NOMO-1 treated with DMSO at 0.1 percent for 48 hours (cell line): ENCODE measurements around the gene TTC33.
"Not testable (repeated sequence)": the region's sequence is repeated elsewhere in the genome, so short reads cannot be mapped to it uniquely, and the experiment has no call there.

Source experiments
- DNase-seq: peaks from one replicate; lab custom pipeline; 2025; ENCODE audit not compliant: unreplicated experiment; lab: John Stamatoyannopoulos, UW

The TTC33 gene

GRCh38 chr5:40654377-40654991, 101.3 kb downstream of the TTC33 start:
- DNase-seq: no peak

GRCh38 chr5:40653221-40654022, 102.3 kb downstream of the TTC33 start:
- no peak for DNase-seq

DNA sequence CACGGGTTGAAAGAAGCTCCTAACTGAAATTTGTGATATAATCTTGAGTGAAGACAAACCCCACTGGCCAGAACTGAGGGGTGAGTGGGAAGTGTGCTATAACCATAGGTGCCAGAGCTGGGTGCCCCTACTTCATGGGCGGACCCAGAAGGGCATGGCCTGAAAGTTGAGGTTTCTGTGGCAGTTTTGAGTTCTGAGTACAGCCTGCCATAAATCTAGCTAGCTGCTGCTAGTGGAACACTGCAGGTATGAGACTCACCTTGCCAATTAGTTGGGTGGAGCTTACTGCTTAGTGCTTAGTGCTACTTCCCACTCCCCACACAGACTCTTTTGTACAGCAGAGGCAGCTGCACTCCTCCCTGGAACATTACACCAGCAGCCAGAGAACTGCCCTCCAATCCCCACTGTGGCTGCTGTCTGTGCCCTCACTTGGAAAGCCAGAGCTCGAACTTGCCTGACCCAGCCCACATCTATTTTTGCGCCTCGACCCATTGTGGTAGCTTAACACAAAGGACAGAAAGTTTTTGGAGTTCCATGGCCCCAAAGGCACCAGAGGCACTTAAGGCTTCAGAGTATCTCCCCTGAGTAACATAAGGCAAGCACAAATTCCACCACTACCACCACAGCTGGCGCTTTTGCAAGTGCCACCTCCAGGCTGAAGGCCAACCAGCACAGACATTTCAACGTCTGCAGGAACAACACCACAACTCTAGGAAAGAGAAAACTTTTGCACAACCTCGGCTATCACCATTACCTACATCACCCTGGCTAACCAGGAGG, 103.1 kb downstream of the TTC33 start:
- DNase-seq: no peak

- no peak for DNase-seq
Measured at GRCh38 chr5:40651201-40651600, 104.6 kb downstream of the TTC33 start.

DNA sequence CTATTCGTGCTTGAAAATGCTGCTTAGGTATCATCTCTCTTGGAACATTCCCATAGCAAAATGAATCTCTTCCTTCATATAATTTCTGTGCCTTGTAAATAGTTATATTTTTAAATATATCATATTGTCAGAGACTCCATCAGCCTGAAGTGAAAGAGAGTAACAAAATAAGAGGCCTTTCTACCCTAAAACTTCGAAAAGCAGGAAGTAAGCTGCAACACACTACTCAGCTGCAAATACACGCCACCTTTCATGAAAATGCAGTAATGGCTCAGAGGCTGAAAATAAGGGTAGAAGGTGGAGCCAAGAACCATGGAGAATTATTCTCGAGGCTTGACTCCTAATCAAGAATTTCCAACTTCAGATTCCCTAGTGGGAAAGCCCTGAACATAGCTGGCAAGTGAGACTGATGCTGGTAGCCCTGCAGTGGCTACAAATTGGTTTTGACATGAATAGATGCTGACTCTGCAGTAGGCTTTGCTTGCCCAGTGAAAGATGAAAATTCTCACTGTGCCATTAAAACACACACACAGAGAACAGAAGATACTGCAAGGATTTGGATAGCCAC, 106.2 kb downstream of the TTC33 start:
- peak; percentile 85 for DNase-seq

GRCh38 chr5:40648150-40648549, 107.6 kb downstream of the TTC33 start:
- DNase-seq: no peak

DNA sequence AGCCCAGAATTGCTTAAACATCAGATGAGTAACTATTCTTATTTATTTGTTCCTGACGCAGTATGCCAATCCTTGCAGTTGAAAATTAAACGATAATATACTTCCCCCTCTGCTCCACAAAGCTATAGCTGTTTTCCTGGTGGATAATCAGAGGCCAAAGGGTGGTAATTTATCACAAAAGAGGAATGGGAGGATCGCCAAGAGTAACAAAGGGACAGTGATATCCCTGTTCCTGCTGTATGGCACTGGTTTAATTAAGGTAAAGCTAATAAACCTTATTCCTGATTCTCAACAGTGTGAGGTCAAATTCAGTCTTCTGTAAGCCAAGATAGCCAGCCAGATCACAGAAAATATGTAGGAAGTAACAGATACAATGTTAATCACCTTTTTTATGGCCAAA, 109.5 kb downstream of the TTC33 start:
- DNase-seq: no peak

GRCh38 chr5:40639531-40639930, 116.2 kb downstream of the TTC33 start:
- not testable (repeated sequence) for DNase-seq

DNA sequence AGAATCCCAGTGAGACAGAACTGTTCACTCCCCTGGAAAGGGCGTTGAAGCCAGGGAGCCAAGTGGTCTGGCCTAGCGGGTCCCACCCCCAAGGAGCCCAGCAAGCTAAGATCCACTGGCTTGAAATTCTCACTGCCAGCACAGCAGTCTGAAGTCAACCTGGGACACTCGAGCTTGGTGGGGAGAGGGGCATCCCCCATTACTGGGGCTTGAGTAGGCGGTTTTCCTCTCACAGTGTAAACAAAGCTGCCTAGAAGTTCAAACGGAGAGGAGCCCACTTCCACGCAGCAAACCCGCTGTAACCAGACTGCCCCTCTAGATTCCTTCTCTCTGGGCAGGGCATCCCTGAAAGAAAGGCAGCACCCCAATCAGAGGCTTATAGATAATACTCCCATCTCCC, 121.2 kb downstream of the TTC33 start:
- DNase-seq: no peak

DNA sequence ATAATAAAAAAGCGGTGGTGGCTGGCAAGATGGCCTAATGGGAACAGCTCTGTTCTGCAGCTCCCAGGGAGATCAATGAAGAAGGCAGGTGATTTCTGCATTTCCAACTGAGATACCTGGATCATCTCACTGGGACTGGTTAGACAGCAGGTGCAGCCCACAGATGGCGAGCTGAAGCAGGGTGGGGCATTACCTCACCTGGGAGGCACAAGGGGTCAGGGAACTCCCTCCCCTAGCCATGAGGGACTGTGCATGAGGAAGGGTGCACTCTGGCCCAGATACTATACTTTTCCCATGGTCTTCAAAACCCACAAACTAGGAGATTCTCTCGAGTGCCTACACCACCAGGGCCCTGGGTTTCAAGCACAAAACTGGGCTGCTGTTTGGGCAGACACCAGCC, 121.6 kb downstream of the TTC33 start:
- no peak for DNase-seq

DNA sequence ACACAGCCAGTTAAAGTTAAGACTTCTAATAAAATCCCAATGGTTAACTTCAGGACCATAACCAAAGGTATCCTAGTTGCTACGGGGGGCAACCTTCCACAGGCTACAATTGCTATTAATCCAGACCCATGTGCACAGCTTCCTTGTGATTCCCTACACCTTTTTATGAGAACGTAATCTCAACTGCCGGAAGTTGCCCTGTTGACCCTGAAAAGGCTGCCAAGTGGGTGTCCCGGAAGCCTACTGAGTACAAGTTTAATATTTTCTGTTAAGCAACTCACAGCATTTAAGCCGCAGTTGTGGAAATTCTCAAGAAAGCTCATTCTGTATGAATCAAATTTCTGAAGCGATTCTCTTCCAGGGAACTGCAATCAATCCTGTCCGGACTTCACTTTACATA, 124.5 kb downstream of the TTC33 start:
- no peak for DNase-seq

- peak; percentile 89 for DNase-seq
Measured at GRCh38 chr5:40630126-40630525, 125.6 kb downstream of the TTC33 start.

DNA sequence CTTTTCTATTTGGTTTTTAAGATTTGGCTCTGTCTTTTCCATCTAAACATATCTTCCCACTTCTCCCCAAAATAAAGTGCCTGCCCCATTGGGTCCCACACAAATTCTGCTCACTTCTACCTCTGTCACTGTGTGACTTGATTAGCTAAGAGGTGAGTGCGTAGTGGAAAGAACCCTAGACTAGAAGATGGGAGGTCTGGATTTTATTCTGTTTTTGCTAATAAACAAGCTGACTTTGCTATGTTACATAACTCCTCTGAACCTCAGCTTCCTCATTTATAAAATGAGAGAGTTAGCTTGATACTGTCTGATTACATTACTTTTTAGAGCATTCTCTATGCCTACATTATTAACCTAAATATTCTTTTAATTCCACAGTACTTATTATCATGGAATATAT, 127.4 kb downstream of the TTC33 start:
- peak; percentile 100 for DNase-seq

GRCh38 chr5:40627706-40628105, 128.1 kb downstream of the TTC33 start:
- peak; percentile 82 for DNase-seq

DNA sequence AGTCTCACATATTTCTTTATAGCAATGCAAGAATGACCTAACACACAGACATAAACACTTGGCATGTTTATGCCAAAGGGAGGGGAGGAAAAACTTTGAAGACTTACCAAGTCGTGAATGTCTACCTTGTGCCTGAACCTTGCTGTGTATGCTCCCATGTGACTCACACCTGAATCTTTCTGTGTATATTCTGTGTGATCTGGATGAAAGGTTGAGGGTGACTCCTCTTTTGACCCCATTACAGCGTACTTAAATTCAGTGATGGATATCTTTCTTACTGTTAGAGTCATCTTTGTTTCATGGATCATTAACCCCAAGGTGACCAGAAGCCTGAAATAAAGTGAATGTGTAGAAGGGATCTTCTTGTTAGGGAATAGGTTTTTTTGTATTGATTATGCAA, 129.0 kb downstream of the TTC33 start:
- DNase-seq: no peak

DNA sequence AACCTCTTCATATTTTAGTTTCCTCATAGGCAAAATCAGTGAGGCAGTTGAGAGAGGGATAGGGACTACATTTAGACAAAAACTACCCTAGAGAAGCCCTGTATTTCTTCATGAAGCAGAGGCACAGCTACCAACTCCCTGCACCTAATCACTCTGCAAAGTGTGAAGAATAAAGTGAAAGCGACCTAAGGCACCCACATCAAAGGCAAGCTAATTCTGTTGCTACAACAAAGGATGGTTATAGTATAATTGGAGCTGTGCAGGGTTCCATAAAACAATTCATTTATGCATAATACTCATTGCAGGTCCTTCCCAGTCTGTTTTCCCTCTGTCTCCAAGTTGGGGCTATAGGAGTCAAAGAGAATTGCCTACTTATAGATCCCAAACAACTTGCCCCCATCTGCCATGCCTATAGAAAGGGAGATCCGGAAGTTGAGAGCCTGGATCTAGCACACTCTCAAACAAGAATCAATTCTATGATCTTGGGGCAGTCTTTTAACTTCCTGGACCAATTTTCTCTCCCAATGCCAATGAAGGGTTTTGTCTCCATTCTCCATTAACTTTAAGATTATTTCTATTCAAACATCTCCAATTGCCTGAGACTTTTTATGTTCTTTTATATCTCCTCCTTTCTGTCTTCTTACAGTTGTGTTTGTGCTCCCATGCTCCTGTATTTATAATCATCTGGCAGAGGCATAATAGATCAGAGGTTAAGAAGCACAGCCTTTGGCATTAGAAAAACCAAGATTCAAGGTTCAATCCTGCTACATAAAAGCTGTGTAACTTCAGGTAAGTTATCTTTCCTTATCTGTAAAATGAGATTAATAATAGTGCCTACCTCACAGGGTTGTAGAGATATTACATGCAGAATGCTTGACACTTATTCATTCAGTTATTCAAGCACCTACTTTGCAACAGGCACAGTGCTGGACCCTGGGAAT, 132.0 kb downstream of the TTC33 start:
- no peak for DNase-seq

DNA sequence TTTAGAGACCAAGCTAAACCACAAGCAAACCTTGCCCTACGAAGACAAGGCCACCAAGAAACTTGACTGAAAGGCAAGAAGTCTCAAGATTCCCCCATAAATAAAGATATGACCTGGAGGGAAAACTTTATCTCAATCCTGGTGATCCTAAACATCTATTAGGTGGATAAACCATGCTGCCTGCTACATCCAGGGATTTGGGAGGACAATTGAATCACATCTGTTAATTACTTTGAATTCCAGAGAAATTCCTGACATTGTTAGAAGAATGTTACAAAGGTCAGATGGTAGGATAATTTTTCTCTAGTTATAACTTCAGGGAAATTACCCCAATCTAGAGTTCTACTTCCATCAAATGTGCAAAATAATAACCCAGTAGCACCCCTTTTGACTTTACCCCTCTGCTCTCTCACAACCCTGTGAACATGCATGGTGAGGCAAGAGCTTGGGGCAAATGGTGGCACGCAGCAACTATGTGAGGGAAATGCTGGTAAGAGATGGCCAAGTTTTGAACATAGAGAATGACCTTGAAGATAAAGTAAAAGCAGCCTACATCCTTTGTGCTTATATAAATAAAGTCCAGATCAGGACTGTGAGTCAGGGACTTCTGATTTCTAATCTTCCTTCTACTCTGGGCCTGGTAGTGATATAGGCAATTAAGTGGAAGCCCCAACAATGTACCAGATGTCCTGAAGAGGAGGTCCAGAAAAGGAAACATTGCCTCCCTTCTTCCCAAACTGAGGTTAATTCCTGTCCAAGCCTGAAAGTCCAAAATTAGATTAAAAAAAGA, 133.1 kb downstream of the TTC33 start:
- no peak for DNase-seq

- DNase-seq: peak; percentile 79
Measured at GRCh38 chr5:40619421-40619820, 136.3 kb downstream of the TTC33 start.

GRCh38 chr5:40618926-40619325, 136.8 kb downstream of the TTC33 start:
- DNase-seq: no peak

DNA sequence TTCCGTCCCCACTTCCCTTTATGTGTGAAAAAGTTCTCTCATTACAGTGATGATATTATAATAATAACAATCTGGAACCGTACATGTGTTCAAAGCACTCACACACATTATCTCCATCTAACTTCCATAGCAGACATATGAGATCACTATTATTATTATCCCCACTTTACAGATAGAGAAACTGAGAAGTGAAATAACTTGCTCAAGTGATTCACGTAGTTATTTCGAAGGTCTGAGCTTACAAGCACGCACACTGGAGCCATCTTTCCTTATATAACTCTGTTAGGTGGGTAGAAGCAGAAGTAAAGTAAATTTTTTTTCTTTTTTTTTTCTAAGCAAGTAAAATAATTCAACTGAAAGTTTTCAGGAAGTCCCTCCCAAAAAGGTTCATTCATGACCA, 139.0 kb downstream of the TTC33 start:
- DNase-seq: peak; percentile 93
